ENCODE measurements around the gene ZMIZ1. TPM values are rescaled to one million over a fixed set of nuclear protein-coding genes. Genes with fewer than 3 reads are reported as not detected.
A peak's percentile ranks its signal among the peaks of the same experiment; 100 is the strongest.
"Not testable (repeated sequence)": the region's sequence is repeated elsewhere in the genome, so short reads cannot be mapped to it uniquely, and the experiment has no call there.

Gene ZMIZ1
- total RNA-seq, 4 donors from 2014 or later: 65.5 to 88.2 (median 69.3) TPM

GRCh38 chr10:79335094-79335469 lies 266.3 kb downstream of the ZMIZ1 start:
- Histone ChIP-seq H3K27me3 (no peaks in the 10 kb centered on the region), H3K9me3 (no peaks in the 10 kb centered on the region), H3K36me3 (no peaks in the 10 kb centered on the region), H3K27ac (peak overlapping the region in 2 of 4 donors; percentile 26 to 43), H3K4me3 (no peak overlapping the region), H3K4me1 (peaks cover 0 to 11% (median 5%) of the 10 kb centered on the region in 4 donors)
- 65 to 69% methylated on average over 2 of the region's 2 CpGs for WGBS, 2 donors
- DNase-seq (ENCODE audit: low spot score in 2 of 2): no peak
- TF ChIP-seq POLR2A (IDR thresholded peaks at IDR 0.05) (no peak), EP300 (IDR thresholded peaks at IDR 0.05) (no peak), CTCF (IDR thresholded peaks at IDR 0.05) (no peak)

GRCh38 chr10:79335470-79336235 lies 266.9 kb downstream of the ZMIZ1 start:
- Histone ChIP-seq H3K27me3 (no peaks in the 10 kb centered on the region), H3K27ac (peak overlapping the region in 2 of 4 donors; percentile 26 to 43), H3K36me3 (no peaks in the 10 kb centered on the region), H3K9me3 (no peaks in the 10 kb centered on the region), H3K4me1 (peaks cover 0 to 16% (median 5%) of the 10 kb centered on the region in 4 donors), H3K4me3 (no peak overlapping the region)
- WGBS, 2 donors: 45 to 53% methylated on average over 13 of the region's 13 CpGs
- DNase-seq (ENCODE audit: low spot score in 2 of 2): no peak
- TF ChIP-seq EP300 (IDR thresholded peaks at IDR 0.05) (no peak), POLR2A (IDR thresholded peaks at IDR 0.05) (no peak), CTCF (IDR thresholded peaks at IDR 0.05) (no peak)

GRCh38 chr10:79336276-79336675 lies 267.5 kb downstream of the ZMIZ1 start:
- WGBS, 2 donors: 87 to 97% methylated on average over 3 of the region's 3 CpGs
- Histone ChIP-seq H3K36me3 (no peaks in the 10 kb centered on the region), H3K4me1 (peaks cover 0 to 22% (median 5%) of the 10 kb centered on the region in 4 donors), H3K27ac (peak overlapping the region in 1 of 4 donors; percentile 43), H3K9me3 (no peaks in the 10 kb centered on the region), H3K4me3 (no peak overlapping the region), H3K27me3 (no peaks in the 10 kb centered on the region)
- TF ChIP-seq POLR2A (IDR thresholded peaks at IDR 0.05) (no peak), CTCF (IDR thresholded peaks at IDR 0.05) (no peak), EP300 (IDR thresholded peaks at IDR 0.05) (no peak)
- no peak for DNase-seq (ENCODE audit: low spot score in 2 of 2)

GRCh38 chr10:79336739-79337138 lies 268.0 kb downstream of the ZMIZ1 start:
- Histone ChIP-seq H3K27ac (no peak overlapping the region), H3K4me1 (peaks cover 0 to 26% (median 5%) of the 10 kb centered on the region in 4 donors), H3K4me3 (no peak overlapping the region), H3K36me3 (no peaks in the 10 kb centered on the region), H3K27me3 (no peaks in the 10 kb centered on the region), H3K9me3 (no peaks in the 10 kb centered on the region)
- 80 to 82% methylated on average over 6 to 7 of the region's 7 CpGs for WGBS, 2 donors
- TF ChIP-seq EP300 (IDR thresholded peaks at IDR 0.05): no peak
- TF ChIP-seq CTCF (IDR thresholded peaks at IDR 0.05): no peak
- TF ChIP-seq POLR2A (IDR thresholded peaks at IDR 0.05): no peak
- no peak for DNase-seq (ENCODE audit: low spot score in 2 of 2)

- WGBS, 2 donors: 98 to 99% methylated on average over 7 of the region's 11 CpGs
- peaks cover 0 to 28% (median 5%) of the 10 kb centered on the region in 4 donors for H3K4me1 ChIP-seq
- not testable (repeated sequence) for H3K36me3 ChIP-seq
These were observed 269.2 kb downstream of the ZMIZ1 start for GRCh38 chr10:79337783-79338469.

More at GRCh38 chr10:79337783-79338469, 269.2 kb downstream of the ZMIZ1 start:
- not testable (repeated sequence) for H3K27ac ChIP-seq; H3K9me3 ChIP-seq; H3K27me3 ChIP-seq; DNase-seq (ENCODE audit: low spot score in 2 of 2); H3K4me3 ChIP-seq
